B cell (primary cell): ENCODE data around the gene AOPEP. TPM values are rescaled to one million over a fixed set of nuclear protein-coding genes. Genes with fewer than 3 reads are reported as not detected.

Experiments used
- ATAC-seq: fragments of 200-7000 bp; cut with Tn5 transposase; one replicate; pipeline ENCODE4 v1.10.0; 2021; ENCODE audit warnings: low read depth, mild to moderate bottlenecking, moderate number of reproducible peaks, moderate library complexity
- CTCF ChIA-PET: fragments of 350-600 bp; sonication (Branson Sonifier 250); formaldehyde crosslinking; loops from one replicate; lab custom pipeline; 2021; ENCODE audit warnings: antibody characterized with exemption, inconsistent platforms; lab: Charles Lee
- POLR2A ChIA-PET: fragments of 350-600 bp; sonication (Branson Sonifier 250); formaldehyde crosslinking; loops from one replicate; lab custom pipeline; 2021; ENCODE audit warnings: antibody characterized with exemption; lab: Charles Lee
- DNase-seq: peaks from one replicate; pipeline ENCODE4 v3.0.0; 2013
- H2AFZ ChIP-seq: 2 replicates; pipeline ENCODE4 v1.6.1; 2012; ENCODE audit warnings: mild to moderate bottlenecking, low read depth, low read length; ENCODE audit not compliant: insufficient read depth, poor library complexity, severe bottlenecking
- H3K27ac ChIP-seq, 2 donors: 1 replicate in 1 of 2; 2 replicates in 1 of 2; pipeline ENCODE4 v1.5.1; 2012 to 2013; ENCODE audit warnings: low read length in 2 of 2, mild to moderate bottlenecking in 2 of 2, moderate library complexity in 1 of 2
- H3K27me3 ChIP-seq, 4 experiments: fragments of 200-600 bp in 1 of 4; sonication (generic) in 1 of 4; replicated peaks in 1 of 4; 1 replicate in 2 of 4; 2 replicates in 2 of 4; pipeline versions ENCODE4 v1.6.1 to v1.7.0; 2013 to 2016; ENCODE audit warnings: low read length in 3 of 4, mild to moderate bottlenecking in 2 of 4, mixed read lengths in 1 of 4, moderate library complexity in 1 of 4; ENCODE audit not compliant: insufficient read depth in 4 of 4, control insufficient read depth in 3 of 4; ENCODE audit errors: control extremely low read depth in 1 of 4
- H3K36me3 ChIP-seq, 2 experiments: replicated peaks in 1 of 2; 1 replicate in 1 of 2; 2 replicates in 1 of 2; pipeline versions ENCODE4 v1.6.1 to v1.7.1; 2013; ENCODE audit warnings: low read length in 1 of 2; ENCODE audit not compliant: insufficient read depth in 2 of 2, control insufficient read depth in 1 of 2; ENCODE audit errors: control extremely low read depth in 1 of 2, extremely low read depth in 1 of 2
- H3K4me1 ChIP-seq, 2 donors: fragments of 200-600 bp in 1 of 2; sonication (generic) in 1 of 2; 1 replicate in 1 of 2; 2 replicates in 1 of 2; pipeline versions ENCODE4 v1.5.1 to v1.6.1; 2013 to 2017; ENCODE audit warnings: low read length in 2 of 2; ENCODE audit not compliant: control insufficient read depth in 2 of 2, insufficient read depth in 2 of 2
- H3K4me2 ChIP-seq: replicated peaks from 2 replicates; pipeline ENCODE3; 2012; ENCODE audit warnings: mild to moderate bottlenecking, low read depth, low read length; ENCODE audit not compliant: poor library complexity, severe bottlenecking
- H3K4me3 ChIP-seq, 5 experiments: fragments of 200-600 bp in 1 of 5; sonication (generic) in 1 of 5; 1 replicate in 3 of 5; 2 replicates in 2 of 5; pipeline versions ENCODE4 v1.5.1 to v1.7.0; 2011 to 2016; ENCODE audit warnings: low read length in 4 of 5, mild to moderate bottlenecking in 4 of 5, low read depth in 2 of 5, control low read depth in 1 of 5, moderate library complexity in 1 of 5; ENCODE audit not compliant: insufficient read depth in 1 of 5; ENCODE audit errors: control extremely low read depth in 1 of 5, extremely low read depth in 1 of 5
- H3K79me2 ChIP-seq: fragments of 200-600 bp; sonication (generic); one replicate; pipeline ENCODE4 v1.6.0; 2016; ENCODE audit warnings: low read length; ENCODE audit not compliant: control insufficient read depth, insufficient read depth
- H3K9ac ChIP-seq: fragments of 200-600 bp; sonication (generic); 2 replicates; pipeline ENCODE4 v1.6.1; 2017; ENCODE audit warnings: mild to moderate bottlenecking, low read length, moderate library complexity
- H3K9me3 ChIP-seq, 3 donors: one replicate each; pipeline versions ENCODE4 v1.6.1 to v1.7.1; 2013; ENCODE audit warnings: low read length in 2 of 3; ENCODE audit not compliant: control insufficient read depth in 2 of 3, insufficient read depth in 1 of 3; ENCODE audit errors: control extremely low read depth in 1 of 3
- H4K20me1 ChIP-seq: 2 replicates; pipeline ENCODE4 v1.6.0; 2012; ENCODE audit warnings: mild to moderate bottlenecking, low read length; ENCODE audit not compliant: insufficient read depth, control insufficient read depth, poor library complexity, severe bottlenecking
- H3K27ac Mint-ChIP-seq: one replicate; pipeline ENCODE4 v1.8.0; 2021; ENCODE audit warnings: mixed read lengths
- H3K27me3 Mint-ChIP-seq: one replicate; pipeline ENCODE4 v1.8.0; 2021; ENCODE audit warnings: mixed read lengths
- H3K4me1 Mint-ChIP-seq: one replicate; pipeline ENCODE4 v1.8.0; 2021; ENCODE audit warnings: mixed read lengths
- H3K4me3 Mint-ChIP-seq: one replicate; pipeline ENCODE4 v1.8.0; 2021; ENCODE audit warnings: mixed read lengths
- H3K9me3 Mint-ChIP-seq: one replicate; pipeline ENCODE4 v1.8.0; 2022; ENCODE audit warnings: mixed read lengths; ENCODE audit not compliant: insufficient read depth
- CTCF ChIP-seq: fragments of 200-600 bp; IDR thresholded peaks from one replicate; pipeline ENCODE4 v1.8.0; 2022; ENCODE audit warnings: antibody characterized with exemption, mild to moderate bottlenecking
- EZH2 ChIP-seq: IDR thresholded peaks from 2 replicates; pipeline ENCODE4 v1.6.1; 2012; ENCODE audit warnings: borderline replicate concordance, low read depth, mild to moderate bottlenecking, moderate library complexity, low read length; ENCODE audit not compliant: insufficient read depth, poor library complexity, severe bottlenecking
- WGBS: methylation state at CpG from one replicate; pipeline ENCODE4 v1.1.5; 2013; ENCODE audit warnings: missing lambda C conversion rate; ENCODE audit not compliant: insufficient coverage; 5-methylcytosine and 5-hydroxymethylcytosine counted together
- intact Hi-C: fragments of 100-400 bp; cut with micrococcal nuclease; formaldehyde crosslinking; loops from one replicate; pipeline ENCODE4 v1.10.0; 2022
- polyA plus RNA-seq: library from polyadenylated mRNA; depleted of rRNA; stranded (reverse); fragments of >200 nt; gene quantifications from 2 replicates; pipeline ENCODE4 v1.2.3, GENCODE V29; 2012
- total RNA-seq, 2 donors: library from RNA; stranded (reverse); fragments of 120-200 nt in 1 of 2; gene quantifications; 1 replicate in 1 of 2; 2 replicates in 1 of 2; pipeline versions ENCODE4 v1.2.3 to v1.2.4, GENCODE V29; 2013 to 2022

AOPEP gene
- total and polyA plus RNA-seq, 2 donors (not counting 1 experiment from before 2014, with no cell fraction given) = 5.1 to 35.8 TPM

GRCh38 chr9:94999832-95000231 is 273.3 kb downstream of the AOPEP start:
- Histone ChIP-seq H3K4me1 (peaks cover 7 to 12% of the 10 kb centered on the region in 2 donors), H4K20me1 (no peaks in the 10 kb centered on the region), H3K36me3 (no peaks in the 10 kb centered on the region), H3K4me2 (no peak overlapping the region), H3K27ac (no peak overlapping the region), H3K9me3 (no peaks in the 10 kb centered on the region), H3K79me2 (no peaks in the 10 kb centered on the region), H2AFZ (no peak overlapping the region), H3K9ac (no peak overlapping the region), H3K27me3 (peaks cover 0 to 34% (median 27%) of the 10 kb centered on the region in 4 experiments), H3K4me3 (no peak overlapping the region)
- ChIA-PET POLR2A (no interaction called here), CTCF (no interaction called here)
- WGBS = 0% methylated on average over 1 of the region's 3 CpGs
- no peak for DNase-seq
- ATAC-seq = no peak
- H3K27ac Mint-ChIP-seq = no peak overlapping the region
- TF ChIP-seq EZH2 = no peak
- no peak for TF ChIP-seq CTCF
- intact Hi-C loops = no loop called here
- peaks cover 7% of the 10 kb centered on the region for H3K4me1 Mint-ChIP-seq
- no peak overlapping the region for H3K4me3 Mint-ChIP-seq
- H3K27me3 Mint-ChIP-seq = peaks cover 39% of the 10 kb centered on the region
- H3K9me3 Mint-ChIP-seq = no peaks in the 10 kb centered on the region

- Mint-ChIP-seq H3K9me3 (no peaks in the 10 kb centered on the region), H3K4me1 (peaks cover 7% of the 10 kb centered on the region), H3K27ac (no peak overlapping the region), H3K27me3 (peaks cover 41% of the 10 kb centered on the region), H3K4me3 (no peak overlapping the region)
- DNase-seq = no peak
- no peaks in the 10 kb centered on the region for H3K9me3 ChIP-seq
- H3K36me3 ChIP-seq = no peaks in the 10 kb centered on the region
- H3K27me3 ChIP-seq = peaks cover 0 to 34% (median 30%) of the 10 kb centered on the region in 4 experiments
- H3K9ac ChIP-seq = no peak overlapping the region
- WGBS = 100% methylated on average over 3 of the region's 6 CpGs
- no peak overlapping the region for H3K4me3 ChIP-seq
- CTCF ChIA-PET = no interaction called here
- no peak overlapping the region for H3K27ac ChIP-seq
- H2AFZ ChIP-seq = no peak overlapping the region
- H3K79me2 ChIP-seq = no peaks in the 10 kb centered on the region
- H3K4me1 ChIP-seq = peaks cover 10 to 12% of the 10 kb centered on the region in 2 donors
- POLR2A ChIA-PET = no interaction called here
- intact Hi-C loops = no loop called here
- no peak for ATAC-seq
- no peak overlapping the region for H3K4me2 ChIP-seq
- H4K20me1 ChIP-seq = no peaks in the 10 kb centered on the region
- no peak for TF ChIP-seq CTCF
- no peak for TF ChIP-seq EZH2
Measured at GRCh38 chr9:95000821-95001220, 274.3 kb downstream of the AOPEP start.
